ENCODE data around the gene GARRE1. TPM values are rescaled to one million over a fixed set of nuclear protein-coding genes. Genes with fewer than 3 reads are reported as not detected.
"Not testable (repeated sequence)": the region's sequence is repeated elsewhere in the genome, so short reads cannot be mapped to it uniquely, and the experiment has no call there.

GARRE1 gene
- total and polyA plus RNA-seq, 2 donors (not counting 1 experiment from before 2014, with no cell fraction given): 7.2 to 10.9 TPM

GRCh38 chr19:34241513-34242337 lies 12.6 kb upstream of the GARRE1 start:
- H3K36me3 ChIP-seq (ENCODE audit: control insufficient read depth, insufficient read depth, low read length): no peaks in the 10 kb centered on the region

GRCh38 chr19:34243138-34243875 lies 11.0 kb upstream of the GARRE1 start:
- not testable (repeated sequence) for H3K27me3 ChIP-seq (ENCODE audit: control insufficient read depth, insufficient read depth, low read length); H3K27ac ChIP-seq (ENCODE audit: insufficient read depth, low read length); H3K79me2 ChIP-seq (ENCODE audit: control insufficient read depth, insufficient read depth, low read length); H3K4me2 ChIP-seq (ENCODE audit: extremely low read depth, insufficient read depth, low read length); H3K9me3 ChIP-seq (ENCODE audit: control insufficient read depth, insufficient read depth, low read depth, low read length); H3K9ac ChIP-seq (ENCODE audit: insufficient read depth, low read length); H3K36me3 ChIP-seq (ENCODE audit: control insufficient read depth, insufficient read depth, low read length); H3K4me1 ChIP-seq (ENCODE audit: control insufficient read depth, extremely low read depth, insufficient read depth, low read length); H4K20me1 ChIP-seq (ENCODE audit: control insufficient read depth, extremely low read depth, insufficient read depth, low read length); H3K4me3 ChIP-seq (replicated peaks in 1 of 4; ENCODE audit: control extremely low read depth in 1 of 4, insufficient read depth in 1 of 4, low read depth in 3 of 4, low read length in 4 of 4); H2AFZ ChIP-seq (ENCODE audit: low read length)
- DNase-seq (ENCODE audit: low read depth in 2 of 2): peak; percentile 35 to 70

More at GRCh38 chr19:34241513-34242337, 12.6 kb upstream of the GARRE1 start:
- DNase-seq (ENCODE audit: low read depth in 2 of 2): no peak
- TF ChIP-seq EZH2 (IDR thresholded peaks at IDR 0.05; ENCODE audit: low read length, missing control alignments): no peak
- TF ChIP-seq CTCF (conservative IDR thresholded peaks at IDR 0.05 in 1 of 2, IDR thresholded peaks at IDR 0.05 in 1 of 2; ENCODE audit: low read depth in 1 of 2, low read length in 2 of 2): peak in 1 of 2 donors; percentile 30
- Histone ChIP-seq H3K9me3 (ENCODE audit: control insufficient read depth, insufficient read depth, low read depth, low read length) (no peaks in the 10 kb centered on the region), H3K4me3 (replicated peaks in 1 of 4; ENCODE audit: control extremely low read depth in 1 of 4, insufficient read depth in 1 of 4, low read depth in 3 of 4, low read length in 4 of 4) (no peak overlapping the region), H3K27me3 (ENCODE audit: control insufficient read depth, insufficient read depth, low read length) (no peaks in the 10 kb centered on the region), H2AFZ (ENCODE audit: low read length) (no peak overlapping the region), H3K9ac (ENCODE audit: insufficient read depth, low read length) (no peak overlapping the region), H3K27ac (ENCODE audit: insufficient read depth, low read length) (no peak overlapping the region), H3K4me1 (ENCODE audit: control insufficient read depth, extremely low read depth, insufficient read depth, low read length) (peaks cover 6% of the 10 kb centered on the region), H3K79me2 (ENCODE audit: control insufficient read depth, insufficient read depth, low read length) (no peaks in the 10 kb centered on the region), H4K20me1 (ENCODE audit: control insufficient read depth, extremely low read depth, insufficient read depth, low read length) (no peaks in the 10 kb centered on the region), H3K4me2 (ENCODE audit: extremely low read depth, insufficient read depth, low read length) (no peak overlapping the region)

- Histone ChIP-seq H2AFZ (ENCODE audit: low read length) (no peak overlapping the region), H4K20me1 (ENCODE audit: control insufficient read depth, extremely low read depth, insufficient read depth, low read length) (no peaks in the 10 kb centered on the region), H3K27ac (ENCODE audit: insufficient read depth, low read length) (no peak overlapping the region), H3K4me1 (ENCODE audit: control insufficient read depth, extremely low read depth, insufficient read depth, low read length) (peaks cover 6% of the 10 kb centered on the region), H3K9ac (ENCODE audit: insufficient read depth, low read length) (no peak overlapping the region), H3K4me2 (ENCODE audit: extremely low read depth, insufficient read depth, low read length) (no peak overlapping the region), H3K4me3 (replicated peaks in 1 of 4; ENCODE audit: control extremely low read depth in 1 of 4, insufficient read depth in 1 of 4, low read depth in 3 of 4, low read length in 4 of 4) (no peak overlapping the region), H3K27me3 (ENCODE audit: control insufficient read depth, insufficient read depth, low read length) (no peaks in the 10 kb centered on the region), H3K79me2 (ENCODE audit: control insufficient read depth, insufficient read depth, low read length) (no peaks in the 10 kb centered on the region), H3K36me3 (ENCODE audit: control insufficient read depth, insufficient read depth, low read length) (no peaks in the 10 kb centered on the region), H3K9me3 (ENCODE audit: control insufficient read depth, insufficient read depth, low read depth, low read length) (no peaks in the 10 kb centered on the region)
- TF ChIP-seq CTCF (conservative IDR thresholded peaks at IDR 0.05 in 1 of 2, IDR thresholded peaks at IDR 0.05 in 1 of 2; ENCODE audit: low read depth in 1 of 2, low read length in 2 of 2) (no peak), EZH2 (IDR thresholded peaks at IDR 0.05; ENCODE audit: low read length, missing control alignments) (no peak)
- DNase-seq (ENCODE audit: low read depth in 2 of 2): no peak
Observed at GRCh38 chr19:34243876-34244578, 10.3 kb upstream of the GARRE1 start.

Data from fibroblast of lung (primary cell).